Stimulated activated CD4-positive, alpha-beta T cell treated with anti-CD3 and anti-CD28 coated beads, Interleukin-15, amount 100 ng/mL, for 48 hours (primary cell): Measurements from ENCODE around the gene TENM4.

Experiments used
- DNase-seq, 2 donors: peaks; one replicate each; pipeline ENCODE4 v3.0.0-alpha.2; 2020; ENCODE audit warnings: low read depth in 2 of 2

TENM4 gene

GRCh38 chr11:79174045-79175008, 266.5 kb downstream of the TENM4 start:
- DNase-seq: no peak

GRCh38 chr11:79173615-79174014, 267.2 kb downstream of the TENM4 start:
- no peak for DNase-seq

GRCh38 chr11:79170321-79170720, 270.5 kb downstream of the TENM4 start:
- DNase-seq: no peak

DNA sequence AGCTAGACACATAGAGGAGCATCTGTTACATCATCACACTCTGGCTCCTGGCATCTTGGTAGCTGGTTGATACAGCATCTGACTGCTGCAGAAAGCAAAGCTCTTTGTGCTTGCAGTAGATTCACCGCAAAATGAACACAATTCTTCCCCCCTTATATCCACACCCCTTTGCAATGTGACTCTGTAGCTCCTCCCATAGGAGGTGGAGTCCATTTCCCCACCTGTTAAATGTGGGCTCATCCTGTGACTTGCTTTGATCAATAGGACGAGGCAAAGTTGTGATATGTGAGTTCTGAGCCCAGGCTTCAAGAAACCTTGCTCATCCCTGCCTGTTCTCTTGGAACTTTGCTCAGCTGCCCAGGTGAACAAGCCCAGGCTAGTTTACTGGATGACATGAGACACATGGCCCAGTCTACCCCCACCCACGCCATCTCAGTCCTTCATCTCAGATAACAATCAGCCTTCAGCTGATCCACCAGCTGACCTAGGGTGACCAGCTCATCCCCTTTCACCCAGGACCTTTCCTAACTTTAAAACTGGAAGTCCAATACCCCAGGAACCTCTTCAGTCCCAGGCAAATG, 272.2 kb downstream of the TENM4 start:
- no peak for DNase-seq

GRCh38 chr11:79167510-79168188, 273.2 kb downstream of the TENM4 start:
- DNase-seq: no peak

- DNase-seq: no peak
Measured at GRCh38 chr11:79165908-79166307, 274.9 kb downstream of the TENM4 start.

- DNase-seq: no peak
Measured at GRCh38 chr11:79160791-79161403, 279.9 kb downstream of the TENM4 start.

DNA sequence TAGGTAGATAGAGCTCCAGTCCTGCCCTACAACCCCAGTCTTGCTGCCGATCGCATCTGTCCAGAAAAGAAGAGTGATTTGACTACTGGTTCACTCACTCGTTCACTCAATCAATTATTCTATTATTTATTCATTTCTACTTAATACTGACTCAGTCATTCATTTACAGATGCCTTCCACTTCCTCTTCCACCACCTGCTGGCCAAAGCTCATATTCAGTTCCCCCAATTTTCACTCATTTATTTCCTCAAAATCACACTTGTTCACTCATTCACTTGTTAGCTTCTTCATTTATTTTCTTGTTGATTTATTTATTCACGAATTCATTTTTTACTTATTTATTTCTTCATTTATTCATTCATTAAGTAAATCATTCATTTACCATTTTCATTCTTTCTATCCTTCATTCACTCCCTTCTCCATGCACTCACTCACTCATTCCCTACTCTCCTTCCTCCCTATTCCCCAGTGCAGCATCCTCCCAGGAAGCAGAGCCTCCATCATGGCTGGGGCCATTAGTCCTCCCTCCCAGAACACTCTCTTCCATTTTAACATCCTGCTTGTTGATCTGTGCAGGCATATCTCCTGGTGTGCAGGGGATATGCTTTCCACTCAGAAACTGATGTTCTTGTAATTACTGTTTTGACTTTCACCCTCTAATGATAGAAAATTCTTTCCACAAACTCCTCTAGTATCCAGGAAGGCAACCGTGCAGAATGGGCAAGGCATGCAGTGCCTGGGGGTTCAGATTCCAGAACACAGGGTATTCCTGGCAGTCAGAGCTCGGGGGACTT, 281.0 kb downstream of the TENM4 start:
- no peak for DNase-seq

- DNase-seq: no peak
Measured at GRCh38 chr11:79157738-79158137, 283.1 kb downstream of the TENM4 start.

GRCh38 chr11:79156031-79156430, 284.8 kb downstream of the TENM4 start:
- no peak for DNase-seq

DNA sequence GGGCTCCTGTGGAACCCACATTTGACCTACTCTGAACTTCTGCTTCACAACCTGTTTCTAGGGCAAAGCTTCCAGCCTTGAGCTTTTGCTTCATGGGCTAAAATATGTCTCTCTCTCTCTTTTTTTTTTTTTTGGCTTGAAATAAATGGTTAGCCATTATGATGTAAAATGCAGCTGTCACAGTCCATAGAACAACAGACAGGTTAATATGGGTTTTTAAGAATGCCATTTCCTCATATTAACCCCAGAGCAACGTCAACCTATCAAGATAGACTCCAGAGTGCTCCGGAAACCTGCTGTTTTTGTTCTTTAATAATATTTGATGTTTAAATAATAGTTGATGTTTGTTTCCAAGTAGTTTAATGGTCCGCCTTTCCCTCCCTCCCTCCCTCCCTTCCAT, 285.6 kb downstream of the TENM4 start:
- DNase-seq: no peak

DNA sequence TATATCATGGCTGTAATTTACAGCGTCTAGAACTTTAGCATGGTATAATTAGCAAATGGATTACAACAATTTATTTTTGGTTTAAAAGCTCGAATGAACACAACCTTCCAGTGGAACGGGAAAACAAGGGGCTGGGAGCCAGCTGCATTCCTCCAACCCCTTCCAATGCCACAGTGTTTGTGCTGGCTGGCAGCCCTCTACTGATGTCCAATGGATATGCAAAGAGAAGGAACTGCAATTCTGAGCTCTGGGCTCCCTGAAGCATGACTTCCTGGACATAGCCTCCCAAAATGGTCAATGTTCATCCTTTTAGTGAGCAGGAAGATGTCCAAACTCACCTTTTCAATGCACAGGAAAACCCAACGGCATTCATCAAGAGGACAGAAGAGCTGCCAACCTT, 288.3 kb downstream of the TENM4 start:
- DNase-seq: no peak

- DNase-seq: no peak
Measured at GRCh38 chr11:79151396-79151795, 289.4 kb downstream of the TENM4 start.

DNA sequence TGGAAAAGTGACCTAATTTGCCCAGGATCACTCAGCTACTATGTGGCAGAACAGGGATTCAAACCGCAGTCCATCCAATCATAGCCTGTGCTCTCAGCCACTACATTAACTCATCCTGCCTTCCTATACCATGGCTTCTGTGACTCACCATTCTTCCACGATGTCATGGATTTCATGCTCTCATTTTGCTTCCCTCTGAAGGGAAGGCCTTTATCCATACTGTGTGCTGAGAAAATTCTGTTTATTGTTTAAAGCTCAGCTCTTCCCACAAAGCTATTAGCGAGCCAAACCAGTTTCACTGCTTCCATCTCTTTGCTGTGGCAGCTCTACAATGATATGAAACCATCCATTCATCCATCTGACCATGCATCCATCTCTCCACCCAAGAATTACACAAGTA, 289.9 kb downstream of the TENM4 start:
- no peak for DNase-seq

- no peak for DNase-seq
Measured at GRCh38 chr11:79150320-79150719, 290.5 kb downstream of the TENM4 start.

DNA sequence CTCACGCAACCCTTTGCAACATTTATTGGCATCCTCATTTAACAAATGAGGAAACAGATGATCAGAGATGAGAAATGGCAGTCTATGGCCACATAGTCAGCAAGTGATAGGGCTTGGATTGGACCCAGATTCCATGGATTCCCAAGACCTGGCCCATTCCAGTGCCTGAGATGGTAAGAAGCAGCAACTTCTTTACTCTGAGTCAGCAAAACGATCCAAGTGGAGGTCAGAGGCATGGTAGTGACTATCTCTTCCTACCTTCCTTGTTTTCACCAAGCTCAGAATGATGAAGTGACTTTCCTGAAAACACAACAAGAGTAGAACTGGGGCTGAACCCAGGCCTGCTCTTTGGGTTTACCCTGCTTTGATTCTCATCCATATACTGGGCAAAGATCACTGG, 293.1 kb downstream of the TENM4 start:
- no peak for DNase-seq

DNA sequence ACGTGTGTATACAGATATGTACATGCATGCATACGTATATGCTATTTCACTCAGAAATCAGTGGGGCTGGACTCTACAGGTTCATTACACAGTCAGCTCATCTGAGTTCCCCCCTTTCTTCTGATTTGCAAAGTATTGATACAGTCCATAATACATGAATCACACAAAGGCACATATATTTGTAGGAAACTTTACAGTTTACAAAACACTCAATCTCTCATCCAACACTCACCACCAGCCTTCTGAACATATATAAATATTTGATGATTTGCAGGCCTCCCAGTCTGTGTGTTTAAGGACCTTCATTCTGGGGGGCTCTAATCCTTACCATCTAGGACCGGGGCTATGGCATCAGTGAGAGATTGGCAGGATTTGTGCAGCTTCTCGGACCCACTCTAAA, 293.8 kb downstream of the TENM4 start:
- no peak for DNase-seq

DNA sequence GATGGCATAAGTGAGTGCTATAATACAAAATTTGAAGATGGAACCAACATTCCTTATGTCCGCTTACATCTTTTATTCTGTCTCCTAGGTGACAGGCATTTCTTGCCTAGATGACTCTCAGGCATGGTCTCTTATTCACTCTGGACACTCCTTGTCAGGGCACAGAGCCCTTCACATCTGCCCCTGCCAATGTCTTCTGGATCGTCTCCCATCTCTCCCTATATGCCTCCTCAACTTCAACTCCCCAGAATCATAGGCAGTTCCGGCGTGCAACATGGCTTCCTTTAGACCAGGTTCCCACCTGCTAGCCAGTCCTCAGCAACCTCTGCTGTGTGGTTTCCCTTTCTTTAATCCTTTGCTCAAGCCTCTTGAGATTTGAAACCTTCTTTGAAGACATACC, 300.9 kb downstream of the TENM4 start:
- DNase-seq: no peak

GRCh38 chr11:79129702-79130101, 311.1 kb downstream of the TENM4 start:
- DNase-seq: no peak

GRCh38 chr11:79128291-79128690, 312.5 kb downstream of the TENM4 start:
- no peak for DNase-seq

DNA sequence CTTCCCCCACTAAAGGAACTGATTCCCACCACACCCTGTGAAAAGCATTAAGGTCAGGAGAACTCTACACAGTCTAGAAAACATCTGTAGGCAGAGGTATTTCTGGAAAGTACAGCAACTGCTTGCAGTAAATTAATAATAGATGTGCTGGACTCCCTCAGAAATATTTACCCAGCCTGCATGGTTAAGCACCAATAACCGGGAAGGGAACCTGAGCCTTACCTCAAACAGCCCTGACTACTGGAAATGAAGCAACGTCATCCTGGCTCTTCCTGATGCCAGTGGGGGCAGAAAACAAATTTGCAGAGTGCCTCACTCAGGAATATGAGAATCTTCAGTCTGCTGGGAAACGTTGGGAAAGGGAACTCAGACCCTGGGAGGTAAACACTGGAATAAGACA, 318.1 kb downstream of the TENM4 start:
- no peak for DNase-seq

- DNase-seq: no peak
Measured at GRCh38 chr11:79121351-79121750, 319.5 kb downstream of the TENM4 start.
